T-cell (primary cell): ENCODE measurements around the gene LAMTOR4. TPM values are rescaled to one million over a fixed set of nuclear protein-coding genes. Genes with fewer than 3 reads are reported as not detected.

ENCODE experiments used
- ATAC-seq, 4 experiments: fragments of 200-7000 bp in 3 of 4; fragments of 150-1000 bp in 1 of 4; cut with Tn5 transposase; replicated peaks in 1 of 4; 1 replicate in 3 of 4; 2 replicates in 1 of 4; pipeline ENCODE4 v1.10.0; 2021; ENCODE audit warnings: moderate library complexity in 3 of 4, mild to moderate bottlenecking in 2 of 4, moderate number of reproducible peaks in 1 of 4
- CTCF ChIA-PET, 2 donors: fragments of 300-600 bp; sonication (Branson Sonifier 250); formaldehyde crosslinking; loops; one replicate each; lab custom pipeline; 2022; ENCODE audit warnings: antibody characterized with exemption in 2 of 2; lab: Charles Lee
- POLR2A ChIA-PET, 2 donors: fragments of 300-600 bp; sonication (Branson Sonifier 250); formaldehyde crosslinking; loops; one replicate each; lab custom pipeline; 2022; ENCODE audit warnings: antibody characterized with exemption in 2 of 2; lab: Charles Lee
- DNase-seq, 35 experiments: peaks; one replicate each; pipeline versions ENCODE4 v3.0.0 to v3.0.0-alpha.2; 2013 to 2023
- H3K27ac ChIP-seq: one replicate; pipeline ENCODE4 v1.5.1; 2013; ENCODE audit warnings: low read length
- H3K27me3 ChIP-seq, 2 experiments: replicated peaks in 1 of 2; 1 replicate in 1 of 2; 2 replicates in 1 of 2; pipeline versions ENCODE4 v1.6.1 to v1.7.0; 2013; ENCODE audit warnings: low read length in 1 of 2, mixed read lengths in 1 of 2; ENCODE audit not compliant: control insufficient read depth in 2 of 2, insufficient read depth in 2 of 2; ENCODE audit errors: extremely low read depth in 1 of 2
- H3K36me3 ChIP-seq, 2 donors: 1 replicate in 1 of 2; 2 replicates in 1 of 2; pipeline versions ENCODE4 v1.6.1 to v1.7.0; 2013; ENCODE audit warnings: low read length in 1 of 2; ENCODE audit not compliant: control insufficient read depth in 2 of 2, insufficient read depth in 1 of 2; ENCODE audit errors: extremely low read depth in 1 of 2
- H3K4me1 ChIP-seq, 2 experiments: 1 replicate in 1 of 2; 2 replicates in 1 of 2; pipeline versions ENCODE4 v1.6.1 to v1.7.0; 2013; ENCODE audit warnings: low read length in 2 of 2, mixed read lengths in 1 of 2; ENCODE audit not compliant: insufficient read depth in 2 of 2, control insufficient read depth in 1 of 2; ENCODE audit errors: extremely low read depth in 1 of 2
- H3K4me3 ChIP-seq, 2 donors: 1 replicate in 1 of 2; 2 replicates in 1 of 2; pipeline versions ENCODE4 v1.5.1 to v1.7.0; 2013; ENCODE audit warnings: mild to moderate bottlenecking in 2 of 2, low read length in 1 of 2, moderate library complexity in 1 of 2; ENCODE audit not compliant: control insufficient read depth in 1 of 2; ENCODE audit errors: extremely low read depth in 1 of 2
- H3K9me3 ChIP-seq: 2 replicates; pipeline ENCODE4 v1.7.0; 2013
- H3K27ac Mint-ChIP-seq, 2 donors: one replicate each; pipeline ENCODE4 v1.8.0; 2020 to 2021; ENCODE audit warnings: mild to moderate bottlenecking in 2 of 2, mixed read lengths in 2 of 2
- H3K27me3 Mint-ChIP-seq, 2 donors: one replicate each; pipeline ENCODE4 v1.8.0; 2021 to 2022; ENCODE audit warnings: mixed read lengths in 2 of 2
- H3K36me3 Mint-ChIP-seq: one replicate; pipeline ENCODE4 v1.8.0; 2021; ENCODE audit warnings: mixed read lengths
- H3K4me1 Mint-ChIP-seq, 3 donors: one replicate each; pipeline ENCODE4 v1.8.0; 2020 to 2022; ENCODE audit warnings: mixed read lengths in 3 of 3, mild to moderate bottlenecking in 1 of 3
- H3K4me3 Mint-ChIP-seq, 3 donors: one replicate each; pipeline ENCODE4 v1.8.0; 2020 to 2022; ENCODE audit warnings: mild to moderate bottlenecking in 3 of 3, mixed read lengths in 3 of 3, moderate library complexity in 3 of 3
- H3K9me3 Mint-ChIP-seq, 3 donors: one replicate each; pipeline ENCODE4 v1.8.0; 2020 to 2022; ENCODE audit warnings: mixed read lengths in 3 of 3
- WGBS: methylation state at CpG from one replicate; pipeline ENCODE4 v1.1.5; 2013; ENCODE audit warnings: missing lambda C conversion rate; ENCODE audit not compliant: insufficient coverage; 5-methylcytosine and 5-hydroxymethylcytosine counted together
- total RNA-seq, 35 experiments: library from RNA in 6 of 35; stranded (reverse) in 6 of 35; fragments of 120-200 nt in 1 of 35; gene quantifications; one replicate each; pipeline versions ENCODE4 v1.2.1 to v1.2.4 and lab custom pipeline; 2013 to 2026

Gene LAMTOR4
- total RNA-seq, 5 donors from 2014 or later (not counting 1 experiment from before 2014, with no cell fraction given), result 140 to 216 (median 187) TPM

DNA sequence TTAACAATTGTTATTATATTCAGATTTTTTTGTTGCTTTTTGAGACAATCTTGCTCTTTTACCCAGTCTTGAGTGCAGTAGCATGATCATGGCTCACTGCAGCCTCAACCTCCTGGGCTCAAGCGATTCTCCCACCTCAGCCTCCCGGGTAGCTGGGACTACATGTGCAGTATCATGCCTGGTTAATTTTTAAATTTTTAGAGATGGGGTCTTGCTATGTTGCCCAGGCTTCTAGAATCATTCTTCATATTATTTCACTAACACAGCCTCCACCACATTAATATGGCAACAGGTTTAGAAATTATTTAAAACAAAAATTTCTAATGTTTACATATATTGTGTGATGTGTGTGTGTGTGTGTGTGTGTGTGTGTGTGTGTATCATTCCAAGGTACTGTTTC is 1.4 kb upstream of the LAMTOR4 start:
- peaks cover 9 to 31% of the 10 kb centered on the region in 2 experiments for H3K4me1 ChIP-seq
- Mint-ChIP-seq H3K4me1 (peaks cover 29 to 34% (median 33%) of the 10 kb centered on the region in 3 donors), H3K27me3 (no peaks in the 10 kb centered on the region), H3K4me3 (peak overlapping the region in 2 of 3 donors; percentile 91 to 98), H3K27ac (peak overlapping the region in 1 of 2 donors; percentile 99), H3K9me3 (no peaks in the 10 kb centered on the region), H3K36me3 (peaks cover 8% of the 10 kb centered on the region)
- no peak for ATAC-seq
- H3K9me3 ChIP-seq, result no peaks in the 10 kb centered on the region
- peaks cover 0 to 8% of the 10 kb centered on the region in 2 donors for H3K36me3 ChIP-seq
- DNase-seq, result no peak
- no peaks in the 10 kb centered on the region for H3K27me3 ChIP-seq
- CTCF ChIA-PET, result interaction anchor here in 1 of 2 donors (0.6 to 1.2 kb wide), 2 partner anchors 18 to 27 kb away, joined by 3 to 5 read pairs; partner anchors contain the start of gene CNPY4
- POLR2A ChIA-PET, result interaction anchor here in 1 of 2 donors (0.7 kb wide), 3 partner anchors 19 to 128 kb away, joined by 3 to 7 read pairs (median 4); no protein-coding TSS in a partner anchor
- H3K4me3 ChIP-seq, result no peak overlapping the region
- no peak overlapping the region for H3K27ac ChIP-seq
- no CpG with 5 or more reads among the region's 2 CpGs for WGBS

DNA sequence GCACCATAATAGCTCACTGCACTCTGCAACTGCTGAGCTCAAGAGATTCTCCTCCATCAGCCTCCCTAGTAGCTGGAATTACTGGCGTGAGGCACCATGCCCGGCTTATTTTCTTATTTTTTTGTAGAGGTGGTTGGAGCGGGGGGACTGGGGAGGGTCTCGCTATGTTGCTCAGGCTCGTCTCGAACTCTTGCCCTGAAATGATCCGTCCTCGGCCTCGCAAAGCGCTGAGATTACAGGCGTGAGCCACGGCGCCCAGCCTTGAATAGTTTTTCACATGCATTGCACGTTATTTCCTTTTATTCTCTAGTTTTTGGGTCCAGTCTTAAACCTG is 526 bp upstream of the LAMTOR4 start:
- peaks cover 12% of the 10 kb centered on the region for H3K36me3 Mint-ChIP-seq
- ChIA-PET POLR2A (interaction anchor here (0.6 to 1.0 kb wide), 6 partner anchors 28 to 1104 kb away, joined by 3 to 6 read pairs (median 4); partner anchors contain the start of genes VGF (in 1 of the 2) and ZCWPW1 (in 1 of the 2)), CTCF (interaction anchor here (0.6 to 1.4 kb wide), 18 partner anchors 9 to 235 kb away, joined by 3 to 13 read pairs (median 4); partner anchors contain the start of genes CNPY4 (in 1 of the 2), GAL3ST4 (in 1 of the 2), GPC2 (in 1 of the 2) and MBLAC1 (in 1 of the 2))
- H3K4me1 Mint-ChIP-seq, result peaks cover 37 to 42% (median 39%) of the 10 kb centered on the region in 3 donors
- peaks cover 9 to 33% of the 10 kb centered on the region in 2 experiments for H3K4me1 ChIP-seq
- peak overlapping the region; percentile 95 for H3K27ac ChIP-seq
- no peaks in the 10 kb centered on the region for H3K9me3 ChIP-seq
- H3K27me3 ChIP-seq, result no peaks in the 10 kb centered on the region
- peaks cover 0 to 16% of the 10 kb centered on the region in 2 donors for H3K36me3 ChIP-seq
- no peaks in the 10 kb centered on the region for H3K9me3 Mint-ChIP-seq
- H3K4me3 ChIP-seq, result peak overlapping the region; percentile 52 to 99
- WGBS, result 7% methylated on average over 11 of the region's 14 CpGs
- peak overlapping the region; percentile 91 to 99 (median 98) for H3K4me3 Mint-ChIP-seq
- ATAC-seq (peak in 3 of 4 experiments; percentile 6 to 12 (median 11)), DNase-seq (peak in 1 of 35 experiments; percentile 15)
- H3K27ac Mint-ChIP-seq, result peak overlapping the region; percentile 99
- H3K27me3 Mint-ChIP-seq, result no peaks in the 10 kb centered on the region

DNA sequence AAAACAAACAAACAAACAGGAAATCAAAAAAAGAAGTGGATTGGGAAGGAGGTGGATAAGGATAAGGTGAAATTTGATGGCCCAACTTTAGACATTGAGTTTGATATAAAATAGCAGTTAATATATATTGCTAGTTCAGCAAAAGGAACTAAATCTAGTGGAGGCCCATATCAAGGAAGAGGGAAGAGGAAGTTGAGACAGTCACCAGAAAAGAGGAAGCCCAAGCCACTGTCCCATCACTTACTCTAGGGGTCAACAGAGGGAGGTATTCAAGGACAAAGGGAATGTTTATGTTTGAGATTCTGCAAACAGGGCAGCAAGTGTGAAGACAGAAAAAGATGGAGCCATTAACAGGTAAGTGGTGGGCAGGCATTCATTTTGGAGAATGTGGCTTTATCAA is 3.7 kb downstream of the LAMTOR4 start:
- H3K4me1 Mint-ChIP-seq, result peaks cover 66 to 70% (median 69%) of the 10 kb centered on the region in 3 donors
- Histone ChIP-seq H3K36me3 (peaks cover 19 to 51% of the 10 kb centered on the region in 2 donors), H3K27ac (peak overlapping the region; percentile 12), H3K27me3 (no peaks in the 10 kb centered on the region), H3K4me1 (peaks cover 17 to 68% of the 10 kb centered on the region in 2 experiments), H3K9me3 (no peaks in the 10 kb centered on the region), H3K4me3 (no peak overlapping the region)
- H3K9me3 Mint-ChIP-seq, result no peaks in the 10 kb centered on the region
- H3K4me3 Mint-ChIP-seq, result peak overlapping the region in 1 of 3 donors; percentile 9
- H3K27me3 Mint-ChIP-seq, result no peaks in the 10 kb centered on the region
- peak overlapping the region; percentile 53 to 81 for H3K27ac Mint-ChIP-seq
- H3K36me3 Mint-ChIP-seq, result peaks cover 25% of the 10 kb centered on the region
- no peak for ATAC-seq
- POLR2A ChIA-PET, result no interaction called here
- DNase-seq, result no peak
- CTCF ChIA-PET, result interaction anchor here in 1 of 2 donors (0.6 kb wide), 1 partner anchor 1138 kb away, joined by 6 read pairs; no protein-coding TSS in a partner anchor

DNA sequence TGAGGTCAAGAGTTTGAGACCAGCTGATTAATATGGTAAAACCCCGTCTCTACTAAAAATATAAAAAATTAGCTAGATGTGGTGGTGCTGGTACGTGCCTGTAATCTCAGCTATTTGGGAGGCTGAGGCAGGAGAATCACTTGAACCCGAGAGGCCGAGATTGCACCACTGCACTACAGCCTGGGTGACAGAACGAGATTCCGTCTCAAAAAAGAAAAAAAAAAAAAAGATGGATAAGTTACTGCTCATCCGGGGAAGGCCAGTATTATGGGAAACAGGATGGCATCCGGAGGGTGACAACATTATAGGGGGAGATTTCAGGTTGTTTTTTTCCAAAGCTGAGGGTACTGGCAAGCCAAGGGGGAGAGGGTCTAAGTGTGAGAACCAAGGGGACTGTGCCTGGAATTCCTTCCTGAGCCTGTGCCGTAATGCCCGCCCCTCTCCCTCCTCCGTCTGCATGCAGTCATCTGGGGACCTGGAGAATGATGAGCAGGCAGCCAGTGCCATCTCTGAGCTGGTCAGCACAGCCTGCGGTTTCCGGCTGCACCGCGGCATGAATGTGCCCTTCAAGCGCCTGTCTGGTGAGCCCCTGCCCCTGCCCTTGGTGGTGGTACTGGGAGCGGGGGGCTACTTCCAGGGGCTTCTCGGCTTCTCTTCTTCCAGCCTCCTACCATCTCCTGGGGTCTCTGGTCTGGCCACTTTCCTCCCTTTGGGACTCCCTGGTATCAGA is 4.4 kb downstream of the LAMTOR4 start:
- 94% methylated on average over 14 of the region's 18 CpGs for WGBS

DNA sequence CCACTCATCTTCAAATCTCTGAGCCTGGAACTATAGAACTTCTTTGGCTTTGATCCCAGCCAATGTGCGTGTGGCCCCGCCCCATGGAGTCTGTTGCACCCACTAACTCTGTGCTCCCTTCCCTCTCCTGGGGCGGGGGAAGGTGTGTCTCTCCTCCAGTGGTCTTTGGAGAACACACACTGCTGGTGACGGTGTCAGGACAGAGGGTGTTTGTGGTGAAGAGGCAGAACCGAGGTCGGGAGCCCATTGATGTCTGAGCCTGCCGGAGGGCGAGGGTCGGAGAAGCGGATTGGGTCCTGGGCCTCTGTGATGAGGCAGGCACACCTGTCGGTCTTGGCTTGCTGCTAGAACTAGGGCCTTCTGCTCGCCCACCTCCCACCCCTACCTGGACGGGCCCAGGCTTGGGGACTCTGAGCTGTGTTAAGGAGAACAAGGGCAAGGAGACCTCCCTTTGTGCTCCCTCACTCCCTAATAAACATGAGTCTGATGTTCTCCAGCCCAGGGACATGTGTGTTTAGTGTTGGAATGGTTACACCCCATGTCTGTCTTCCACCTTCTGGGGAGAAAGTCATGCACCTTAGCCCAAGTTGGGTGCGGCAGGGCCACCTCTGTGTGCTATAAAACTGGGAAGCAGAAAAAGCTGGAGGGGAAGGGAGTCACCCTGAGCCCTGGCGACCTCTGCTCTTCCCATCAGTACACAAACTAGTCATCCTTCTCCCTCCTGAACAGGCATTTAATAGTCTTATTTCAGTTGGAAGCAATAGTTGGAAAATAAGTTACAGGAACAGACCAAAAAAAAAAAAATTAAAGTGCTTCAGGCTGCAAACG is 5.2 kb downstream of the LAMTOR4 start:
- no peaks in the 10 kb centered on the region for H3K9me3 Mint-ChIP-seq
- Histone ChIP-seq H3K36me3 (peaks cover 19 to 53% of the 10 kb centered on the region in 2 donors), H3K4me1 (peaks cover 20 to 71% of the 10 kb centered on the region in 2 experiments), H3K9me3 (no peaks in the 10 kb centered on the region), H3K27me3 (no peaks in the 10 kb centered on the region), H3K27ac (no peak overlapping the region), H3K4me3 (no peak overlapping the region)
- ChIA-PET POLR2A (no interaction called here), CTCF (no interaction called here)
- DNase-seq (no peak), ATAC-seq (no peak)
- no peaks in the 10 kb centered on the region for H3K27me3 Mint-ChIP-seq
- peak overlapping the region; percentile 56 to 60 for H3K27ac Mint-ChIP-seq
- WGBS, result no CpG with 5 or more reads among the region's 16 CpGs
- H3K4me1 Mint-ChIP-seq, result peaks cover 65 to 67% (median 67%) of the 10 kb centered on the region in 3 donors
- H3K36me3 Mint-ChIP-seq, result peaks cover 28% of the 10 kb centered on the region
- no peak overlapping the region for H3K4me3 Mint-ChIP-seq

More for the DNA sequence above, 4.4 kb downstream of the LAMTOR4 start:
- no peak overlapping the region for H3K4me3 ChIP-seq
- Mint-ChIP-seq H3K4me3 (no peak overlapping the region), H3K27me3 (no peaks in the 10 kb centered on the region), H3K9me3 (no peaks in the 10 kb centered on the region), H3K4me1 (peaks cover 71% of the 10 kb centered on the region in 3 donors), H3K27ac (peak overlapping the region; percentile 56 to 81), H3K36me3 (peaks cover 28% of the 10 kb centered on the region)
- H3K4me1 ChIP-seq, result peaks cover 19 to 71% of the 10 kb centered on the region in 2 experiments
- no peaks in the 10 kb centered on the region for H3K27me3 ChIP-seq
- H3K36me3 ChIP-seq, result peaks cover 19 to 53% of the 10 kb centered on the region in 2 donors
- H3K27ac ChIP-seq, result peak overlapping the region; percentile 12
- ATAC-seq (no peak), DNase-seq (no peak)
- CTCF ChIA-PET, result no interaction called here
- H3K9me3 ChIP-seq, result no peaks in the 10 kb centered on the region
- POLR2A ChIA-PET, result no interaction called here
